Activated T-cell treated with anti-CD3 and anti-CD28 coated beads, Interleukin-2, amount 50 U/mL, for 24 hours (primary cell): ENCODE measurements around the gene SETBP1.

Source experiments
- DNase-seq: peaks from one replicate; pipeline ENCODE4 v3.0.0-alpha.2; 2020
- H3K27ac Mint-ChIP-seq: 2 replicates; pipeline ENCODE4 v1.8.0; 2020; ENCODE audit warnings: mild to moderate bottlenecking, mixed read lengths
- H3K27me3 Mint-ChIP-seq: 2 replicates; pipeline ENCODE4 v1.8.0; 2020; ENCODE audit warnings: mixed read lengths
- H3K36me3 Mint-ChIP-seq: 2 replicates; pipeline ENCODE4 v1.8.0; 2020; ENCODE audit warnings: low read depth, mixed read lengths
- H3K4me1 Mint-ChIP-seq: 2 replicates; pipeline ENCODE4 v1.8.0; 2020; ENCODE audit warnings: low read depth, mixed read lengths
- H3K4me3 Mint-ChIP-seq: 2 replicates; pipeline ENCODE4 v1.8.0; 2020; ENCODE audit warnings: mild to moderate bottlenecking, moderate library complexity, mixed read lengths
- H3K9me3 Mint-ChIP-seq: 2 replicates; pipeline ENCODE4 v1.8.0; 2020; ENCODE audit warnings: mixed read lengths

The SETBP1 gene

DNA sequence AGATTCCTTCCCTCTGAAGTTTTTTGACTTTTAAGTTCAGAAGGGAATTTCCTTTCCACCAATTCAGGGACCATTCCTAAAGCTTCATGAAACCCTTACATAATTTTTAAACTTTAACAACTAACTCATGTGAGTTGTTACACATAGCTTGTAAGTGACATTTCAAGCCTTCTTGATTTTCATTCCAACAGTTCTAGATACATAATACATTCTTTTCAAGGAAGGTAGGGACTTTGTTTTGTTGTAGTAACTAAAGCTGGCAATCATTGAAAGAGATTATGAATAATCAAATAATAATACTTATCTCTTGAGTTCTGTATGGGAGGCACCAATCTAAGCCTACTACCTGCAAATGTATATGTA, 45.4 kb downstream of the SETBP1 start:
- Mint-ChIP-seq H3K27ac (peak overlapping the region; percentile 94), H3K9me3 (no peaks in the 10 kb centered on the region), H3K4me3 (peak overlapping the region; percentile 37), H3K4me1 (peaks cover 99% of the 10 kb centered on the region), H3K36me3 (peaks cover 2% of the 10 kb centered on the region), H3K27me3 (no peaks in the 10 kb centered on the region)
- no peak for DNase-seq

DNA sequence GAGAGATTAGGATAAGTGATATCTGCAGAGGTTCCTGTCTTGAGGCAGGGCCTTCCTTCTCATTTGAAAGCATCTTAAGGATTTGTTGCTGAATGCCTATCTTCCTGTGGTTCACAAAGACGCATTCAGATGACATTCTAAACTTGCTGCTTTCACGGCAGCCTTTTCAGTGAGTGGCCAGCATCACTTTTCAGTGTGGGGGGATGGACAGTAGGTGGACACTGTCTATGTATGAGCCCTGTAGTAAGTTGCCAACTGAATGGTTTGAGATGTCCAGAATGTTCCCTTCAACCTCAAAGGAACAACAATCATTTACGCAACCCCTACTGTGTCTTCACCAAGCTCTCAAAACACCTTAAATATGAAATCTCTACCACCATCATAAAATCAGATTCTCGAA, 46.6 kb downstream of the SETBP1 start:
- no peak for DNase-seq
- Mint-ChIP-seq H3K36me3 (peaks cover 4% of the 10 kb centered on the region), H3K4me1 (peaks cover 100% of the 10 kb centered on the region), H3K9me3 (no peaks in the 10 kb centered on the region), H3K27me3 (no peaks in the 10 kb centered on the region), H3K27ac (peak overlapping the region; percentile 44), H3K4me3 (no peak overlapping the region)

GRCh38 chr18:44729631-44730101, 49.0 kb downstream of the SETBP1 start:
- H3K9me3 Mint-ChIP-seq, result no peaks in the 10 kb centered on the region
- H3K36me3 Mint-ChIP-seq, result peaks cover 8% of the 10 kb centered on the region
- DNase-seq, result peak; percentile 48
- H3K4me1 Mint-ChIP-seq, result peaks cover 99% of the 10 kb centered on the region
- no peaks in the 10 kb centered on the region for H3K27me3 Mint-ChIP-seq
- H3K27ac Mint-ChIP-seq, result peak overlapping the region; percentile 62
- no peak overlapping the region for H3K4me3 Mint-ChIP-seq

DNA sequence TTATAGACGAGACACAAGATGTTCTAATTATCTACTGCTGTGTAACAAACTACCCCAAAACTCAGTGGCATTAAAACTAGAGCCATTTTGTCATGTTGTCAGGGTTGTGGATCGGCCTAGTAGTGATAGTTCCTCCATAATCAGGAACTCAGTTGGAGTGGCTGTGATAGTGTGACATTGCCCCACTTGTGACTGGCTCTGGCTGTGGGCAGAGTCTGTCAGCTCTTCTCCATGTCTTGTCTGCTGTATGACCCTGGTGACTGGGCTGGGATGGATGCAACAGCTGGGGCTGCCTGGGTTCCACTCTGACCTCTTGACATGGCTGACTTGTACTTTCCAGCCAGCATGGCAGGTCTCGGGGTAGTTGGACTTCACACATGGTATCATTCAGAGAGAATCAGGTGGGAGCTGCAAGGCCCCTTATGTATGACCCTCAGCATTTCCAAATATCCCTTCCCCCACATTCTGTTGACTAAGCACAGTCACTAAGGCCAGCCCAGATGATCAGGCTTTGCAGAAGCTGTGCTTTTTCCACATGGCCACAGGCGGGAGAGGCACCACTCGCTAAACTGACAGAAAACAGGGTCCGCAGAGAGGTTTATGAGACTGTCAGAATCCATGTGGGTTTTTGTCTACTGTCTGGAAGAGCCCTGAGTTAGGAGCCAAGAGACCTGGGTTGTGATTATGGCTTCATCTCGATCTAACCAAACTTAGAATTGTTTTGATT, 50.3 kb downstream of the SETBP1 start:
- no peak for DNase-seq
- Mint-ChIP-seq H3K36me3 (peaks cover 8% of the 10 kb centered on the region), H3K9me3 (no peaks in the 10 kb centered on the region), H3K27ac (peak overlapping the region; percentile 62), H3K27me3 (peaks cover 10% of the 10 kb centered on the region), H3K4me1 (peaks cover 92% of the 10 kb centered on the region), H3K4me3 (no peak overlapping the region)

- Mint-ChIP-seq H3K9me3 (no peaks in the 10 kb centered on the region), H3K27ac (no peak overlapping the region), H3K4me1 (peaks cover 84% of the 10 kb centered on the region), H3K36me3 (peaks cover 8% of the 10 kb centered on the region), H3K4me3 (no peak overlapping the region), H3K27me3 (peaks cover 12% of the 10 kb centered on the region)
- DNase-seq, result no peak
Measured at GRCh38 chr18:44731530-44732237, 51.0 kb downstream of the SETBP1 start.

DNA sequence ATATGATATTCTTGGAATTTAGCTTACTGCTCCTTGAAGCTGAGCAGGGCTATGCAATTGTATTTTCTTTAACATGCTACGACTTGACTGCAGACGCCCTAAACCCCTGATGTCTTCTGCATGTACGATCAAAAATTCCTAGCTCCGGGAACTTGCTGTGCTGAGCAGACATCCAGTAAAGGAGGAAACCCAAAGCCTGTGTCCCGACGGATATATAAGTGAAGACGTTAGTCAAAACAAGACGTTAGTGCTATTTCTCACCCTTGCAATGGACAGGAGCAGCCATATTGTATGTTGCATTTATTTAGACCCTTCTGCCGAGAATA, 51.5 kb downstream of the SETBP1 start:
- Mint-ChIP-seq H3K27ac (no peak overlapping the region), H3K27me3 (peaks cover 12% of the 10 kb centered on the region), H3K9me3 (no peaks in the 10 kb centered on the region), H3K36me3 (peaks cover 8% of the 10 kb centered on the region), H3K4me3 (no peak overlapping the region), H3K4me1 (peaks cover 79% of the 10 kb centered on the region)
- DNase-seq, result no peak

GRCh38 chr18:44732599-44732998, 51.9 kb downstream of the SETBP1 start:
- Mint-ChIP-seq H3K36me3 (peaks cover 8% of the 10 kb centered on the region), H3K4me3 (no peak overlapping the region)

DNA sequence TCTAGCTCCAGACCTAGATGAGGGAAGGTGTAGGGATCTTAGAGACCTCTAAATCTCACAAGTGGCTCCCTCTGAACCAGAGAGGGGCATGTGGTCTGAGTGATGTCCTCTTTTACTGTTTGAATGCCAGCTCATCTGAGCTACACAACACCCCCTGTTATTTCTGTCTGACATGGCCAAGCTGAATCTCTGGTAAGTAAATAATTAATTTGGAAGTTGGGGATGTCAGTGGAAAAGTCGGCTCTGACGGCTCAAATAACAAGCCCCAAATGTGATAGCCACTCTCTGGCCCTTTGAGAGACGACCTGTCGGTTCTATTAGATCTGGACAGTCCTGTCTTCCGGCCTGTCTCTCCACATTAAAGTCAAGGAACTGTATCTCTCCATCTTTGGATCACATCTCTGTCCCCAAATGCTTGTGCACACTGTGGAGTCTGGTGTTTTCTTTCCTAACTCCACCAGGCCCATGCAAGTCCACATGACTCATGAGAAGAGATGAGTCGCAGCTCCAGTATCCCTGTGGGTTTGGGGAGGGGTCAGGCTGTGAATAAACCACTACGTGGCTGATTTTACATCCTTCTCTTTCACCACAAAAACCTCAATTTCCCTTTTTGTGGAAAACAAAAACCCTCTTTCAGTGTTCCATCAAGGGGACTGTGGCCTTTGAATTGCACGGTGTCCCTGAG, 52.5 kb downstream of the SETBP1 start:
- H3K4me1 Mint-ChIP-seq, result peaks cover 69% of the 10 kb centered on the region
- no peak overlapping the region for H3K4me3 Mint-ChIP-seq

More at GRCh38 chr18:44732599-44732998, 51.9 kb downstream of the SETBP1 start:
- H3K9me3 Mint-ChIP-seq, result no peaks in the 10 kb centered on the region
- H3K27me3 Mint-ChIP-seq, result peaks cover 12% of the 10 kb centered on the region
- no peak overlapping the region for H3K27ac Mint-ChIP-seq
- DNase-seq, result no peak
- H3K4me1 Mint-ChIP-seq, result peaks cover 75% of the 10 kb centered on the region

GRCh38 chr18:44733754-44734465, 53.2 kb downstream of the SETBP1 start:
- Mint-ChIP-seq H3K9me3 (no peaks in the 10 kb centered on the region), H3K4me1 (peaks cover 62% of the 10 kb centered on the region), H3K27me3 (peaks cover 12% of the 10 kb centered on the region), H3K36me3 (peaks cover 6% of the 10 kb centered on the region), H3K4me3 (no peak overlapping the region), H3K27ac (peak overlapping the region; percentile 42)
- no peak for DNase-seq

More for the DNA sequence above, 52.5 kb downstream of the SETBP1 start:
- no peaks in the 10 kb centered on the region for H3K9me3 Mint-ChIP-seq
- H3K27me3 Mint-ChIP-seq, result peaks cover 12% of the 10 kb centered on the region
- peak overlapping the region; percentile 42 for H3K27ac Mint-ChIP-seq
- H3K36me3 Mint-ChIP-seq, result peaks cover 8% of the 10 kb centered on the region
- no peak for DNase-seq

- H3K4me1 Mint-ChIP-seq, result peaks cover 50% of the 10 kb centered on the region
- peaks cover 15% of the 10 kb centered on the region for H3K27me3 Mint-ChIP-seq
- DNase-seq, result no peak
- no peaks in the 10 kb centered on the region for H3K9me3 Mint-ChIP-seq
- H3K36me3 Mint-ChIP-seq, result peaks cover 6% of the 10 kb centered on the region
- H3K4me3 Mint-ChIP-seq, result no peak overlapping the region
- no peak overlapping the region for H3K27ac Mint-ChIP-seq
Measured at GRCh38 chr18:44735096-44735495, 54.4 kb downstream of the SETBP1 start.

GRCh38 chr18:44736664-44737380, 56.1 kb downstream of the SETBP1 start:
- H3K4me1 Mint-ChIP-seq, result peaks cover 33% of the 10 kb centered on the region
- H3K36me3 Mint-ChIP-seq, result peaks cover 4% of the 10 kb centered on the region
- H3K27ac Mint-ChIP-seq, result no peak overlapping the region
- no peak overlapping the region for H3K4me3 Mint-ChIP-seq
- H3K27me3 Mint-ChIP-seq, result peaks cover 20% of the 10 kb centered on the region
- DNase-seq, result no peak
- no peaks in the 10 kb centered on the region for H3K9me3 Mint-ChIP-seq

GRCh38 chr18:44737623-44738022, 56.9 kb downstream of the SETBP1 start:
- H3K4me1 Mint-ChIP-seq, result peaks cover 25% of the 10 kb centered on the region
- no peaks in the 10 kb centered on the region for H3K9me3 Mint-ChIP-seq
- no peak overlapping the region for H3K4me3 Mint-ChIP-seq
- peaks cover 26% of the 10 kb centered on the region for H3K27me3 Mint-ChIP-seq
- peaks cover 4% of the 10 kb centered on the region for H3K36me3 Mint-ChIP-seq
- no peak for DNase-seq
- H3K27ac Mint-ChIP-seq, result no peak overlapping the region

- DNase-seq, result no peak
- H3K27me3 Mint-ChIP-seq, result peaks cover 33% of the 10 kb centered on the region
- H3K4me3 Mint-ChIP-seq, result no peak overlapping the region
- no peaks in the 10 kb centered on the region for H3K9me3 Mint-ChIP-seq
- H3K36me3 Mint-ChIP-seq, result no peaks in the 10 kb centered on the region
- H3K4me1 Mint-ChIP-seq, result peaks cover 5% of the 10 kb centered on the region
- no peak overlapping the region for H3K27ac Mint-ChIP-seq
Measured at GRCh38 chr18:44740000-44740399, 59.3 kb downstream of the SETBP1 start.

DNA sequence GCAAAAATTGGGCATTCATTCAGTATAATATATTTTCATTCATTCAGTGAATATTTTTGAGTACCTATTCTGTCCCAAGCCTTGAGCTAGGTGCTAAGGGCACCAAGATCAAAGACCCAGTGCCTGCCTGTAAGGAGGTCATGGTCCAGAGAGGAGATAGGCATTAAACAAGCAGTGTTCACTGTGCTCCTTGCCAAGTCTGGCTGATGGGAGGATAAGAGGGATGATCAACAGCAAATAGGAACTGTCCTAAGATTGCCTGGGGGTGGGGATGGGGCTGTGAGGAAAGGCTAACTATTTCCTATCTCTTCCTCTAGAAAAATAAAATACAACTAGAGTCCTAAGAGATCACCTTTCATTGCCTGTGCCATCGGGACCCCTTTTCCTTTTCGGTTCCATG, 60.4 kb downstream of the SETBP1 start:
- Mint-ChIP-seq H3K27ac (no peak overlapping the region), H3K36me3 (no peaks in the 10 kb centered on the region), H3K9me3 (no peaks in the 10 kb centered on the region), H3K4me3 (no peak overlapping the region), H3K27me3 (peaks cover 29% of the 10 kb centered on the region), H3K4me1 (no peaks in the 10 kb centered on the region)
- DNase-seq, result no peak
